Liver (tissue), 9 donors: ENCODE measurements around the gene PLA2G2F. TPM values are rescaled to one million over a fixed set of nuclear protein-coding genes. Genes with fewer than 3 reads are reported as not detected.

ENCODE experiments used
- DNase-seq: peaks from one replicate; pipeline ENCODE4 v3.0.0-alpha.2; 2017; ENCODE audit warnings: low spot score
- H3K27ac ChIP-seq, 2 donors: one replicate each; pipeline ENCODE4 v1.7.0; 2013; ENCODE audit warnings: inconsistent platforms in 2 of 2, low read length in 2 of 2, control low read depth in 1 of 2, low read depth in 1 of 2, mild to moderate bottlenecking in 1 of 2
- H3K27me3 ChIP-seq, 4 donors: one replicate each; pipeline versions ENCODE4 v1.6.1 to v1.7.0; 2013; ENCODE audit warnings: low read length in 3 of 4, inconsistent platforms in 1 of 4, mild to moderate bottlenecking in 1 of 4, moderate library complexity in 1 of 4; ENCODE audit not compliant: control insufficient read depth in 4 of 4, insufficient read depth in 4 of 4
- H3K36me3 ChIP-seq, 4 donors: one replicate each; pipeline versions ENCODE4 v1.6.1 to v1.7.0; 2013; ENCODE audit warnings: low read length in 3 of 4, mild to moderate bottlenecking in 3 of 4, low read depth in 1 of 4, moderate library complexity in 1 of 4; ENCODE audit not compliant: control insufficient read depth in 4 of 4, insufficient read depth in 3 of 4
- H3K4me1 ChIP-seq, 4 donors: one replicate each; pipeline versions ENCODE4 v1.6.1 to v1.7.0; 2013; ENCODE audit warnings: low read length in 3 of 4, mild to moderate bottlenecking in 3 of 4, moderate library complexity in 1 of 4; ENCODE audit not compliant: control insufficient read depth in 4 of 4, insufficient read depth in 4 of 4
- H3K4me3 ChIP-seq, 3 donors: one replicate each; pipeline versions ENCODE4 v1.6.1 to v1.7.0; 2013; ENCODE audit warnings: low read length in 3 of 3, control low read depth in 1 of 3, low read depth in 1 of 3, mild to moderate bottlenecking in 1 of 3
- H3K9ac ChIP-seq, 2 donors: one replicate each; pipeline ENCODE4 v1.7.0; 2013; ENCODE audit warnings: low read length in 2 of 2, mild to moderate bottlenecking in 2 of 2, moderate library complexity in 2 of 2, control low read depth in 1 of 2, low read depth in 1 of 2
- H3K9me3 ChIP-seq, 4 donors: one replicate each; pipeline versions ENCODE4 v1.6.1 to v1.7.0; 2013; ENCODE audit warnings: low read length in 3 of 4; ENCODE audit not compliant: control insufficient read depth in 4 of 4
- EGR1 ChIP-seq, 2 donors: IDR thresholded peaks; 2 replicates each; pipeline ENCODE4 v1.6.1; 2016 to 2018; ENCODE audit warnings: antibody characterized with exemption in 2 of 2, low read depth in 2 of 2
- FOXA1 ChIP-seq: IDR thresholded peaks from 2 replicates; pipeline ENCODE4 v1.6.1; 2016; ENCODE audit warnings: antibody characterized with exemption
- HNF4G ChIP-seq: IDR thresholded peaks from 2 replicates; pipeline ENCODE4 v1.6.1; 2016; ENCODE audit warnings: antibody characterized with exemption
- SP1 ChIP-seq: IDR thresholded peaks from 2 replicates; pipeline ENCODE4 v1.6.1; 2018; ENCODE audit warnings: antibody characterized with exemption, mild to moderate bottlenecking
- WGBS: extraction: QIAGEN DNeasy Blood & Tissue Kit; methylation state at CpG from one replicate; pipeline ENCODE4 v1.1.7; 2013; 5-methylcytosine and 5-hydroxymethylcytosine counted together
- polyA plus RNA-seq, 2 donors: library from polyadenylated mRNA; stranded (reverse) in 1 of 2; unstranded in 1 of 2; fragments of 200-250 nt in 1 of 2; fragments of >200 nt in 1 of 2; fragmentation: Nextera tagmentation in 1 of 2; extraction: Ambion mirVana in 1 of 2; gene quantifications; one replicate each; pipeline versions ENCODE4 v1.2.1 to v1.2.3, GENCODE V29; 2013 to 2015
- total RNA-seq, 2 donors: library from RNA; depleted of rRNA; stranded (reverse); fragments of >200 nt; gene quantifications; one replicate each; pipeline ENCODE4 v1.2.3, GENCODE V29; 2014
- TF ChIP-seq, protein P1 (sequence below): fragments of 150-350 bp; IDR thresholded peaks from 2 replicates; pipeline ENCODE4 v1.5.1; 2017; ENCODE audit warnings: improper control_type of control experiment, low read depth, low read length; ENCODE audit not compliant: missing input control
- TF ChIP-seq, protein P2 (sequence below): IDR thresholded peaks from 2 replicates; pipeline ENCODE4 v1.6.1; 2016; ENCODE audit warnings: antibody characterized with exemption
- TF ChIP-seq, protein P3 (sequence below): IDR thresholded peaks from 2 replicates; pipeline ENCODE4 v1.6.1; 2016; ENCODE audit warnings: antibody characterized with exemption
- donor health status: healthy.
- donor health status: healthy.
- donor health status: healthy.
- donor health status: healthy.
- donor health status: healthy.

PLA2G2F gene
- total and polyA plus RNA-seq, 4 donors = under 0.01 TPM; not detected in 3

DNA sequence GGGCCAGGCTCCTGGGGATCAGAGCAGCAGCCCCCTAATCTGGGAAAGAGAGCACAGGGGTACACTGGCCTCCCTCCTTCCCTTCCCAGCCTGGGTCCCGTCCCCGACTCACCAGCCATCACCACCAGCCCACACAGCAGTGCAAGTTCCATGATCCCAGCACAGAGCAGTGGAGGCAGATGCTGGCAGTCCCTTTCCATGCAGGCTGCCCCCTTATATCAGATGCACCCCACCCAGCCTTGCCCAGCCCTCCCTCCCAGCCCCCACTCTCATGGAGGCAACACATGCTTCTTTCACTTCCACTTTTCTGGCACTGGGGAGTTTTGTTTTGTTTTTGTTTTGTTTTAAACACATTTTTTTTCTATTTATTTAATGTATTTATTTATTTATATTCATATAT is 19.8 kb upstream of the PLA2G2F start, which contains the start of gene PLA2G2D (continued):
- TF ChIP-seq, protein P1, sequence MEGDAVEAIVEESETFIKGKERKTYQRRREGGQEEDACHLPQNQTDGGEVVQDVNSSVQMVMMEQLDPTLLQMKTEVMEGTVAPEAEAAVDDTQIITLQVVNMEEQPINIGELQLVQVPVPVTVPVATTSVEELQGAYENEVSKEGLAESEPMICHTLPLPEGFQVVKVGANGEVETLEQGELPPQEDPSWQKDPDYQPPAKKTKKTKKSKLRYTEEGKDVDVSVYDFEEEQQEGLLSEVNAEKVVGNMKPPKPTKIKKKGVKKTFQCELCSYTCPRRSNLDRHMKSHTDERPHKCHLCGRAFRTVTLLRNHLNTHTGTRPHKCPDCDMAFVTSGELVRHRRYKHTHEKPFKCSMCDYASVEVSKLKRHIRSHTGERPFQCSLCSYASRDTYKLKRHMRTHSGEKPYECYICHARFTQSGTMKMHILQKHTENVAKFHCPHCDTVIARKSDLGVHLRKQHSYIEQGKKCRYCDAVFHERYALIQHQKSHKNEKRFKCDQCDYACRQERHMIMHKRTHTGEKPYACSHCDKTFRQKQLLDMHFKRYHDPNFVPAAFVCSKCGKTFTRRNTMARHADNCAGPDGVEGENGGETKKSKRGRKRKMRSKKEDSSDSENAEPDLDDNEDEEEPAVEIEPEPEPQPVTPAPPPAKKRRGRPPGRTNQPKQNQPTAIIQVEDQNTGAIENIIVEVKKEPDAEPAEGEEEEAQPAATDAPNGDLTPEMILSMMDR = no peak
- TF ChIP-seq EGR1 (IDR thresholded peaks at IDR 0.05; ENCODE audit: low read depth in 2 of 2) = no peak

DNA sequence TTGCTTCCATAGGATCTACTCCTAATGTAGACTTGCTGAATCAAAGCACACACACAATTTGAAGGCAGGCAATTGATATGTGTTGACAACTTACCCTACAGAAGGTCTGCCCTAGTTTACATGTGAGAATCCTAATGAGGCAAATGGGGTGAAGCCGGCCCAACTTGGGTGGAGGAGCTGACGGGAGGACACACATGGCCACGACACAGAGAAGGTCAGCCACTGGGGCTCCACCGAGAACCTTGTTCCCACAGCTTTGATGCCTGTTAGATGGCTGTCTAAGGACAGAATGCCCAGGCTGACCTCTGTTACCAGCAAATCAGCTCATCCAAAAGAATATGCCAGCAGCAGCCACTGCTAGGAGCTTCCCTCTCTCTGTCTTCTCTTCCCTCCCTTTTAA is 18.3 kb upstream of the PLA2G2F start:
- no peak for DNase-seq
- WGBS = 96% methylated on average over 4 of the region's 4 CpGs
- Histone ChIP-seq H3K4me1 (no peaks in the 10 kb centered on the region), H3K4me3 (no peak overlapping the region), H3K27ac (no peak overlapping the region), H3K36me3 (no peaks in the 10 kb centered on the region), H3K27me3 (no peaks in the 10 kb centered on the region), H3K9ac (no peak overlapping the region), H3K9me3 (no peaks in the 10 kb centered on the region)
- TF ChIP-seq, protein P2, sequence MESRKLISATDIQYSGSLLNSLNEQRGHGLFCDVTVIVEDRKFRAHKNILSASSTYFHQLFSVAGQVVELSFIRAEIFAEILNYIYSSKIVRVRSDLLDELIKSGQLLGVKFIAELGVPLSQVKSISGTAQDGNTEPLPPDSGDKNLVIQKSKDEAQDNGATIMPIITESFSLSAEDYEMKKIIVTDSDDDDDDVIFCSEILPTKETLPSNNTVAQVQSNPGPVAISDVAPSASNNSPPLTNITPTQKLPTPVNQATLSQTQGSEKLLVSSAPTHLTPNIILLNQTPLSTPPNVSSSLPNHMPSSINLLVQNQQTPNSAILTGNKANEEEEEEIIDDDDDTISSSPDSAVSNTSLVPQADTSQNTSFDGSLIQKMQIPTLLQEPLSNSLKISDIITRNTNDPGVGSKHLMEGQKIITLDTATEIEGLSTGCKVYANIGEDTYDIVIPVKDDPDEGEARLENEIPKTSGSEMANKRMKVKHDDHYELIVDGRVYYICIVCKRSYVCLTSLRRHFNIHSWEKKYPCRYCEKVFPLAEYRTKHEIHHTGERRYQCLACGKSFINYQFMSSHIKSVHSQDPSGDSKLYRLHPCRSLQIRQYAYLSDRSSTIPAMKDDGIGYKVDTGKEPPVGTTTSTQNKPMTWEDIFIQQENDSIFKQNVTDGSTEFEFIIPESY = no peak
- TF ChIP-seq, protein P3, sequence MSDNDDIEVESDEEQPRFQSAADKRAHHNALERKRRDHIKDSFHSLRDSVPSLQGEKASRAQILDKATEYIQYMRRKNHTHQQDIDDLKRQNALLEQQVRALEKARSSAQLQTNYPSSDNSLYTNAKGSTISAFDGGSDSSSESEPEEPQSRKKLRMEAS = no peak
- TF ChIP-seq SP1 (no peak), EGR1 (IDR thresholded peaks at IDR 0.05; ENCODE audit: low read depth in 2 of 2) (no peak), HNF4G (no peak), FOXA1 (no peak)

DNA sequence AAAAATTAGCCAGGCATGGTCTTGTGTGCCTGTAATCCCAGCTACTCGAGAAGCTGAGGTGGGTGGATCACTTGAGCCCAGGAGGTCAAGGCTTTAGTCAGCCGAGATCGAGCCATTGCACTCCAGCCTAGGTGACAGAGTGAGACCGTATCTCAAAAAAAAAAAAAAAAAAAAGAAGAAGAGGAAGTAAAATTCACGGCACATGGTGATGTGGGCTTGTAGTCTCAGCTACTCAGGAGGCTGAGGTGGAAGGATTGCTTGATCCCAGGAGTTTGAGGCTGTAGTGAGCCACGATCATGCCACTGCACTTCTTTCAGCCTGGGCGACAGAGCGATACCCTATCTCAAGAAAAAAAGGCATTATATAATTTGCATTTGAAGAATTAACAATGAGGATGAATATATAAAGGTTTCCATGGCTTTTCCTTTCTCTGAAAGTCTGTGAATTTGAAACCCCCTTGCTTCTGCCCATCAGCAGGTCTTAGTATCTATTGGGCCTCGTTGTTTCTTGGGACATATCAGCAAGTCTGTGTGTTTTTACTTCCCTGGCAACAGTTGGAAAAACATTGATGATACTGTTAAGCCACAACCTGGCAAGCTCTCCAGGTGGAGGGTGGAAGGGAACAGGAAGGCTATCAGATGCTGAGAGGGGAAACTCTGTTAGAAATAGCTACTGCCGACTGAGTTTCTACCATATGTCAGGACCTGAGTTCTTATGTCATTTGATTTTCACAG is 15.2 kb upstream of the PLA2G2F start:
- H3K27me3 ChIP-seq = no peaks in the 10 kb centered on the region
- H3K36me3 ChIP-seq = no peaks in the 10 kb centered on the region
- no peak overlapping the region for H3K27ac ChIP-seq
- WGBS = 69% methylated on average over 10 of the region's 10 CpGs
- no peak overlapping the region for H3K4me3 ChIP-seq
- TF ChIP-seq, protein P2 = no peak
- no peaks in the 10 kb centered on the region for H3K4me1 ChIP-seq
- no peak for DNase-seq
- no peak overlapping the region for H3K9ac ChIP-seq
- H3K9me3 ChIP-seq = no peaks in the 10 kb centered on the region
